Measurements from ENCODE around the gene RYR3.

Gene RYR3

DNA sequence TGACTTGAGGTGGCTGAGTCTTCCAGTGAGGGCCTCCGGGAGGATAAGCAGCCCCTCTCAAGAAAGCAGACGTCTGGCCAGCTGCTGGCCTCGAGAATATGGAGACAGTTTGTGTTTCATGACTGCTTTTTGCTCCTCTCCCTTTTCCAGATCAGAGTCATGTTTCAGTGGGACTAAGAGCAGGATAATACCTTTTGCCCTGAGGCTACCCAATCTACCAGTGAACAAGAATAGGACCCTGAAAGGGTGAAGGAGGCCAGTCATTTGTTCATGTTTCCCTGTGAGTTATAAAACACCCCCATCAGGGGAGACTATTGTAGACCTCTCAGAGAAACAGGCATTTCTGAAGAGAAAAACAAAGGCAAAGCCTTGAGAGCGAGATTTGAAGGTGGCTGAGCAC lies 137.4 kb downstream of the RYR3 start:
- H3K4me2 ChIP-seq (ENCODE audit: low read depth, low read length, poor library complexity, severe bottlenecking) = no peak overlapping the region
- no peak for TF ChIP-seq EZH2phosphoT487 (conservative IDR thresholded peaks at IDR 0.05; ENCODE audit: low read length)
- TF ChIP-seq, protein P1, sequence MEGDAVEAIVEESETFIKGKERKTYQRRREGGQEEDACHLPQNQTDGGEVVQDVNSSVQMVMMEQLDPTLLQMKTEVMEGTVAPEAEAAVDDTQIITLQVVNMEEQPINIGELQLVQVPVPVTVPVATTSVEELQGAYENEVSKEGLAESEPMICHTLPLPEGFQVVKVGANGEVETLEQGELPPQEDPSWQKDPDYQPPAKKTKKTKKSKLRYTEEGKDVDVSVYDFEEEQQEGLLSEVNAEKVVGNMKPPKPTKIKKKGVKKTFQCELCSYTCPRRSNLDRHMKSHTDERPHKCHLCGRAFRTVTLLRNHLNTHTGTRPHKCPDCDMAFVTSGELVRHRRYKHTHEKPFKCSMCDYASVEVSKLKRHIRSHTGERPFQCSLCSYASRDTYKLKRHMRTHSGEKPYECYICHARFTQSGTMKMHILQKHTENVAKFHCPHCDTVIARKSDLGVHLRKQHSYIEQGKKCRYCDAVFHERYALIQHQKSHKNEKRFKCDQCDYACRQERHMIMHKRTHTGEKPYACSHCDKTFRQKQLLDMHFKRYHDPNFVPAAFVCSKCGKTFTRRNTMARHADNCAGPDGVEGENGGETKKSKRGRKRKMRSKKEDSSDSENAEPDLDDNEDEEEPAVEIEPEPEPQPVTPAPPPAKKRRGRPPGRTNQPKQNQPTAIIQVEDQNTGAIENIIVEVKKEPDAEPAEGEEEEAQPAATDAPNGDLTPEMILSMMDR (IDR thresholded peaks at IDR 0.05; ENCODE audit: insufficient read depth, low read length, poor library complexity, severe bottlenecking) = no peak
- no peaks in the 10 kb centered on the region for H3K9me3 ChIP-seq (ENCODE audit: insufficient read depth, low read length)
- H3K4me3 ChIP-seq (ENCODE audit: insufficient read depth, low read length, poor library complexity, severe bottlenecking) = no peak overlapping the region
- H3K9me2 ChIP-seq (replicated peaks; ENCODE audit: insufficient read depth, low read length) = no peaks in the 10 kb centered on the region
- no peaks in the 10 kb centered on the region for H4K20me1 ChIP-seq (ENCODE audit: low read depth, low read length)
- H3K36me3 ChIP-seq (ENCODE audit: low read length) = no peaks in the 10 kb centered on the region
- H2AFZ ChIP-seq (ENCODE audit: low read depth, low read length, severe bottlenecking) = no peak overlapping the region
- H3K9ac ChIP-seq (ENCODE audit: low read length) = no peak overlapping the region
- no peak overlapping the region for H3K27ac ChIP-seq (ENCODE audit: low read depth, low read length)
- no peaks in the 10 kb centered on the region for H3K79me2 ChIP-seq (ENCODE audit: insufficient read depth, low read length)
- no peaks in the 10 kb centered on the region for H3F3A ChIP-seq (ENCODE audit: insufficient read depth)
- no peaks in the 10 kb centered on the region for H3K27me3 ChIP-seq (ENCODE audit: low read length)

DNA sequence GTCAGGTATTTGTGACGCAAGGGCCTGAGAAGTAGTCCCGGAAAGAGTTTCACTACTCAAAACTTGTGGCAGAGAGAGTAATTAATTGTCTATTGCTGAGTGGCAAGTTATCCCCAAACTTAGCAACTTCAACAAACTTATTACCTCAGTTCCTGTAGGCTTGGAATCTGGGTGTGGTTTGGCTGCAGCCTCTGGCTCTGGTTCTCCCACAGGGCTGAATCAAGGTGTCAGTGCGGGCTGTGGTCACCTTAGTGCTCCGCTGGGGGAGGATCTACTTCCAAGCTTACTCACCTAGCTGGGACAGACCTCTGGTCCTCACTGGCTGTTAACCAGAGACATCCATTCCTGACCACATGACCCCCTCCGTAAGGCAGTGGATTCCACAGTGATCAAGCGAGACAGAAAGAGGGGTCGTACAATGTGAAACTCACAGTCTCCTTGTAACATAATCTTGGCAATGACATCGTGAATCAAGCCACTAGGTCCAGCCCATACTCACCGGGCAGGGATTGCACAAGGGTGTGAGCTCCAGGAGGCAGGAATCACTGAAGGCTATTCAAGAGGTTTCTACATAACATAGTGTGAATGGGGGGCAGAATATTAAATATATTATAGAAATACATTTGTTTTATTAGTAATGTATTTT lies 138.3 kb downstream of the RYR3 start:
- Histone ChIP-seq H3K27me3 (ENCODE audit: low read length) (no peaks in the 10 kb centered on the region), H3F3A (ENCODE audit: insufficient read depth) (no peaks in the 10 kb centered on the region), H3K79me2 (ENCODE audit: insufficient read depth, low read length) (no peaks in the 10 kb centered on the region), H3K4me3 (ENCODE audit: insufficient read depth, low read length, poor library complexity, severe bottlenecking) (no peak overlapping the region), H3K36me3 (ENCODE audit: low read length) (no peaks in the 10 kb centered on the region), H3K9ac (ENCODE audit: low read length) (no peak overlapping the region), H3K27ac (ENCODE audit: low read depth, low read length) (no peak overlapping the region), H3K9me2 (replicated peaks; ENCODE audit: insufficient read depth, low read length) (no peaks in the 10 kb centered on the region), H4K20me1 (ENCODE audit: low read depth, low read length) (no peaks in the 10 kb centered on the region), H3K9me3 (ENCODE audit: insufficient read depth, low read length) (no peaks in the 10 kb centered on the region), H2AFZ (ENCODE audit: low read depth, low read length, severe bottlenecking) (no peak overlapping the region), H3K4me2 (ENCODE audit: low read depth, low read length, poor library complexity, severe bottlenecking) (no peak overlapping the region)
- no peak for TF ChIP-seq EZH2phosphoT487 (conservative IDR thresholded peaks at IDR 0.05; ENCODE audit: low read length)
- TF ChIP-seq, protein P1 (IDR thresholded peaks at IDR 0.05; ENCODE audit: insufficient read depth, low read length, poor library complexity, severe bottlenecking) = no peak

DNA sequence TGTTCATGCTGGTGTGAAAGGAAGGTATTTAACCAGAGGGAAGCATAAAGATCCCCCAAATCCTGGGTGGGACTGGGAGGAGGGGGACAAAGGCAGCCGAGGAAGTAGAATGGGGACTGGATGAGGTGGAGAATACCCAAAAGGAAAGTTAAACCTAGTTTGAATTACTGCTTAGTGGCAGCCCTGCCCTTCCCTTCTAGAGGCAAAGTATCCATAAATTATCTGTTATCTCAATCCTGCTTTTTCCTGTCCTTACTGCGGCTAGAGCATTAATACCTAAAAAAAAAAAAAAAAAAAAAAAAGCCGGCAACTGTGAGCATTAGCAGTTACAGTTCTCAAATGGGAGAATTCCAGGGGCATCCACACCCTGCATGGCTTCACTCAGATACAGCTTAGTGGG lies 139.0 kb downstream of the RYR3 start:
- TF ChIP-seq, protein P1 (IDR thresholded peaks at IDR 0.05; ENCODE audit: insufficient read depth, low read length, poor library complexity, severe bottlenecking) = no peak
- no peak for TF ChIP-seq EZH2phosphoT487 (conservative IDR thresholded peaks at IDR 0.05; ENCODE audit: low read length)
- Histone ChIP-seq H3K27ac (ENCODE audit: low read depth, low read length) (no peak overlapping the region), H3K79me2 (ENCODE audit: insufficient read depth, low read length) (no peaks in the 10 kb centered on the region), H3K27me3 (ENCODE audit: low read length) (no peaks in the 10 kb centered on the region), H3K9me3 (ENCODE audit: insufficient read depth, low read length) (no peaks in the 10 kb centered on the region), H2AFZ (ENCODE audit: low read depth, low read length, severe bottlenecking) (no peak overlapping the region), H3K4me3 (ENCODE audit: insufficient read depth, low read length, poor library complexity, severe bottlenecking) (no peak overlapping the region), H3K4me2 (ENCODE audit: low read depth, low read length, poor library complexity, severe bottlenecking) (no peak overlapping the region), H3K9me2 (replicated peaks; ENCODE audit: insufficient read depth, low read length) (no peaks in the 10 kb centered on the region), H3F3A (ENCODE audit: insufficient read depth) (no peaks in the 10 kb centered on the region), H3K36me3 (ENCODE audit: low read length) (no peaks in the 10 kb centered on the region), H4K20me1 (ENCODE audit: low read depth, low read length) (no peaks in the 10 kb centered on the region), H3K9ac (ENCODE audit: low read length) (no peak overlapping the region)

Data from SU-DHL-6 (cell line).